PC-9 (cell line): ENCODE measurements around the gene NFX1.

Source experiments
- CTCF ChIP-seq: fragments of 200-600 bp; sonication (generic); conservative IDR thresholded peaks from 2 replicates; pipeline ENCODE4 v1.6.1; 2017; ENCODE audit warnings: mixed run types, antibody characterized with exemption, mild to moderate bottlenecking, moderate library complexity
- EZH2 ChIP-seq: fragments of 200-600 bp; sonication (generic); IDR thresholded peaks from 2 replicates; pipeline ENCODE4 v1.8.0; 2017; ENCODE audit warnings: antibody characterized with exemption, low read depth

- no peak for TF ChIP-seq CTCF
- no peak for TF ChIP-seq EZH2
Observed at GRCh38 chr9:33351547-33351946, 61.2 kb downstream of the NFX1 start.
